HG03558 (cell line): ENCODE measurements around the gene RTL1.

Source experiments
- ATAC-seq: cut with Tn5 transposase; IDR thresholded peaks from one replicate; pipeline ENCODE4 v1.9.1; 2021; ENCODE audit warnings: moderate number of reproducible peaks; ENCODE audit not compliant: unreplicated experiment; ENCODE audit errors: extremely low read depth

Gene RTL1

GRCh38 chr14:100867631-100868315 is 35.7 kb downstream of the RTL1 start:
- no peak for ATAC-seq

GRCh38 chr14:100866666-100867630 is 36.6 kb downstream of the RTL1 start:
- ATAC-seq: no peak

GRCh38 chr14:100865682-100866591 is 37.6 kb downstream of the RTL1 start:
- no peak for ATAC-seq

- no peak for ATAC-seq
Measured at GRCh38 chr14:100864960-100865681, 38.4 kb downstream of the RTL1 start.

DNA sequence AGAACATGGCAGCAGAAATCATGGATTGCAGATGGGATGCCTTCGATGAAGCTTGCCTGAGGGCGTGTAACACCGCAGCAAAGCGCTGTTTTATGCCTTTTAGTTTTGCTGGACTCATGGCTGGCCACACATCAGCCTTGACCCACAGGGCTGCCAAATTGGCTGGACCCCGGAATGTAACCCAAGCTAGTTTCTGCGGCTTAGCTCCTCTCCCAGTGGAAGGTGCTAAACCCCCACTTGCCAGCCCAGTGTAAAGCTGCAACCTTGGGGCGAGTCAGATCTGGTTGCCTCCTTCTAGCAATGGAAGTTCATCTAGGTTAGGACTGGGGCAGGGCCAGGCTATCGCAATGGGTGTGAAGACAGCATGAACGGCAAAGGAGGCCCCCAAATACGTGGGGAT is 39.3 kb downstream of the RTL1 start:
- no peak for ATAC-seq

- no peak for ATAC-seq
Measured at GRCh38 chr14:100862793-100863192, 40.7 kb downstream of the RTL1 start.

- no peak for ATAC-seq
Measured at GRCh38 chr14:100862277-100862676, 41.2 kb downstream of the RTL1 start.

DNA sequence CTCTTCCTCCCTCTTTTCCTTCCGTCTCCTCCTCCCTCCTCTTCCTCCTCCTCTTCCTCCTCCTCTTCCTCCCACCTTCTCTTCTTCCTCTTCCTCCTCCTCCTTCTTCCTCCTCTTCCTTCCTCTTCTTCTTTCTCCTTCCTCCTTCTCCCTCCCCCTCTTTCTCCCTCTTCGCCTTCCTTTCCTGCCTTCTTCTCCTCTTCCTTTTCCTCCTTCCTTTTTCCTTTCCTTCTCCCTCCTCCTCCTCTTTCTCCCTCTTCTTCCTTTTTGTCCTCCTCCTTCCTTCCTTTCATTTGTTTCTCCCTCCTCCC is 41.6 kb downstream of the RTL1 start:
- ATAC-seq: no peak

DNA sequence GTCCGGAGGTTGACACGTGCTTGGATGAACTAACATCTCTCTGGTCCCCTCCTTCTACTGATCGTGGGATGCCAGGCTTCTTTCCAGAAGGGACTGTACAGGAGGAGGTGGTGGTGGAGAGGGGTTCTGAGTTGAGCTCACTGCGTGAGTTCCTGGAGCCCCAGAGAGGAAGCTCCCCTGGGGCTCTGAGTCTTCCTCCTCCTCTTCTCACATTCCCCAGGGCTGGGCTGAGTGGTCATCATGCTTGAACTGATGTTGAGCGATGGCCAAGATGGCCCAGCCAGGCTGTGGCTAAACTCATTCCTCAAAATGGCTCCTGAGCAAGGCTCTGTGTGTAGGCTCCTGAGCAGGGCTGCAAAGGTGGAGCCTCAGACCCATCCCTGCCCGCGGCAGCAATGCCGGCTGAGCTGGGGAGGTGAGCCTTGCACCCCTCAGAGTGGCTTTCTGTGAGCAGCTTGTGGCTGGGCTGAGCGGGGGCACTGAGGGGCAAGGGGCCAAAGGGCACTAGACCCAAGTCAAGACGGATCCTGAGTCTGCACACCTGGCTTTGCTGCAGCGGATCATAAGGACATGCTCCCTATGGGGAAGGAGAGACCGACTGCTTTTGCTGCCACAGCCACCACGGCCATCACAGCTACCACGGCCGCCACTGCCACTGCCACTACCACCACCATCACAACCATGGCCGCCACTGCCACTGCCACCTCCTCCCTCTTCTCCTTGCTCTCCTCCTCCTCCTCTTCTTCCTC is 42.2 kb downstream of the RTL1 start:
- ATAC-seq: no peak

DNA sequence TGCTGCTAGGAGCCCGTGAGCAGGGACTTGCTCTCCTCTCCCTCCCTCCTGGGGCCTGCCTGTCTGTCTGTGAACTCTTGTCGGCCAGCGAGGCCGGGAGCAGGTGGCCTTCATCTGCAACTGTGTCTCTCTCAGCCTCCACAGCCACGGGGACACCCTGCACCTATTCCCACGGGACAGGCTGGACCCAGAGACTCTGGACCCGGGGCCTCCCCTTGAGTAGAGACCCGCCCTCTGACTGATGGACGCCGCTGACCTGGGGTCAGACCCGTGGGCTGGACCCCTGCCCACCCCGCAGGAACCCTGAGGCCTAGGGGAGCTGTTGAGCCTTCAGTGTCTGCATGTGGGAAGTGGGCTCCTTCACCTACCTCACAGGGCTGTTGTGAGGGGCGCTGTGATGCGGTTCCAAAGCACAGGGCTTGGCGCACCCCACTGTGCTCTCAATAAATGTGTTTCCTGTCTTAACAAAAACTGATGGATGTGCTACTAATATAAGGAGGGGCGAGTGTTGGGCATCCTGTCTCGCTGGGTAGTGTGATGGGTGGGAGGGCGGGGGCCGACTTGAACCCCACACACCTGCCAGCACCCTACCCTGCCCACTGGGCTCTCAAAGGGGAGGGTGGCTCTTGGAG is 42.9 kb downstream of the RTL1 start:
- ATAC-seq: no peak

GRCh38 chr14:100859781-100860180 is 43.7 kb downstream of the RTL1 start:
- ATAC-seq: no peak

- ATAC-seq: no peak
Measured at GRCh38 chr14:100858838-100859220, 44.7 kb downstream of the RTL1 start.

DNA sequence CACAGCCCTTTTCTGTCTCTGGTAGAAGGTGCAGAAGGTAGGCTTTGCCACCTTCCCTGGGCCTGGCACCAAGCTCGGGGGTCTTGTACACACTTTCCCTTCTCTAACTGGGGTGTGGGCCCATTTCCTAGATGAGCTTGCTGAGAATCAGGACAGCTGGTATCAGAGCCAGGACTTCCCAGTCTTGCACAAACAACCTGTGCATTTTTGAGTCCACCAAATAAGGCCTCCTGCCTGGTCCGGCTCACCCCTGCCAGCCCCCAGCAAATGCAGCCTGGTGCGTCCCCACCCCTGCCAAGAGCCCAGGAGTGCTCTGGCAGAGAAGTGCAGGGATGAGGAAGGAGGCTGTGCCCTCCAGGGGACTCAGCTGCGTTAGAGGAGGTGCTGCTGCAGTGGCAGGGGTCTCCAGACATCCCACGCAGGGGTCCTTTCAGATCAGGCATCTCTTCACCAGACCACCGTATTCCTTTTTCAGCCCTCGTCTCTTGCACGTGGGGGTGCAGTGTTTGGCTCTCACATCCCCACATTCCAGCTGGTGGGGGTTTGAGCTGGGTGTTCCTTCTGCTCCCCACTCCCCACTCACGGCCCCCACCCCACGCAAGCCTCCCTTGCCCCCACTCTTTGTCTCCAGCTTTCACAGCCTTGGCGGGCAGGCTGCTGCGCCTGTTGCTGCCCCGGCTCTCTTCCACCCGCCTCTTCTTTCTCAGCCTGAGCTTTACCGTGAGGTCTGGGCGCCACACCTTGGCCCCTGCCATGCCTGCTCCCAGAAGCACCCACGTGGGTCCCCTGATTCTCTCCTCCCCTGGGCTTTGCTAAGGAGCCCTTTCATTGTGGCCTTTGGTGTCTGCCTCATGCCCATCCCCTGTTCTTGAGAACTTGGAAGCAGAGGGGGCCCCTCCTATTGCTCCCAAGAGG is 45.3 kb downstream of the RTL1 start:
- ATAC-seq: no peak

- no peak for ATAC-seq
Measured at GRCh38 chr14:100857233-100857922, 46.1 kb downstream of the RTL1 start.

DNA sequence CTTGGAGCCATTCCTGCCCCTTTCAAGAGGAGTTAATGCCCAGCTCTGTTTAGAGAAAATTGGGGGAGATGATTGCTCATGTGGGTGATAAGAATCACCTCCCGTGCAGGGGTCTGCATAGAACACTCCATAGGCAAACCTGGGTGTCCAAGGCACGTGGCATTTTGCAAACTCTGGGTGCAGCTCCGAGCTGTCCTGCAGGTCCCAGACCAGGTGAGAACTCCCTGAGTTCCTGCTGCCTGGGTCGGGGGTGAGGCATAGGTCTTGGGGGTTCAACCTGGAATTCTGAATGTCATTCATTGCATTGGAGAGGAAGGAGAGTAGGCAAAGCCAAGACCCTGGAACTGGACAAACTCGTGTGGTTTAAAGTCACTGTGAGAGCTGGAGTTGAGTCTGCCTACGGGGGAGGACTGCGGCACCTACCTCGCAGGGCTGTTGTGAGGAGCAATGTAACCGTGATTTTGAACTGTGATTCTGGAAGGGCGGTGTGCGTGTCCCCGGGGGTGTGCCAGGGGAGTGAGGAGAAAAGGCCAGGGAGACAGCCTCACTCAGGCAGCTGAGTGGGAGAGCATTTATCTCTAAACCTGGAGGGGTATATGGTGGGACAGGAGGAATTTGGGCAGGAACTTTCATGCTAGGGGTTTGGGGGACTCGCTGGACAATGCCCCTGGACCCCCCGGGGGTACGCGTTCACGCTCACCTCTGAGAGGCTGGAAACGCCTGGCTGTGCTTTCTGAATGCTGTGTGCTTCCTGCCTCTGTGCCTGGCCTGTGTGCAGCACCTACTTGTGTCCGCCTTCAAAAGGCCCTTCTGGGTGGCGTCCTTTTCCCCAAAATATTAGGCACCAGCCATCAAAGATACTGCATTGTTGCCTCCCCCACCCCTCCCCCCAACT is 47.2 kb downstream of the RTL1 start:
- no peak for ATAC-seq

DNA sequence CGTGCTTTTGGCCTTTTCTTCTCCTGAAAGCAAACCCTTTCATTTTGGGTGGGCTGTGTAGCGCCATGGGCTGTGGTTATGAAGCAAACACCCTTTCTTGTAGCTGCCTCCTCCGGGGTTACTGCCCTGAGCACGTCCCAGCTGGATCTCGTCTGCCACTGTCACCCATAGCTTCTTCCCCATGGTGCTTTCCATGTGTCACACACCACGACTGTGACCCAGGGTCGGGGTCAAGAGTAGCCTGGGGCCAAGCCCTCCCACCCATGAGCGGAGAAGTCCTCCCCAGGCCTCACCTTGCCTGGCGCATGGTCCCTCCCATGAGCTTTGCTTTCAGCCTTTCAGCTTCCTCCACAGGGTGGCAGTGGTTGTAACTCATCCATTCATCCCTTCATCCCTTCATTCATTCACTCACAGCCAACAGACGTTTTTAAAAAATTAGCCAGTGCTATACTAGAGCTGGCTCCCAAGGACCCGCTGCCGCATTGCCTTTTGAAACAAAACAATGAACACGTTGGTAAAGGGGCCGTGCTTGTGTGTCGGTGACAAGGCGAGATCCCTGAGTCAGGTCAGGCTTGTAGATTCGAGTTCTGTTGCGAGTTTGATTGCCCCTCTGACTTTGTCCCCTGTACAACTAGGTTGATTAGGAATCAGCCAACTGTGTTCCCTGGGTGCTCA is 48.1 kb downstream of the RTL1 start:
- ATAC-seq: no peak
